PC-9 (cell line): ENCODE results near the gene MNT. TPM values are rescaled to one million over a fixed set of nuclear protein-coding genes. Genes with fewer than 3 reads are reported as not detected.

Source experiments
- BruUV-seq: library from RNA; stranded (reverse); fragments of 400-500 nt; replicated peaks from 2 replicates; lab custom pipeline; 2021; lab: Mats Ljungman, UMichigan
- CTCF ChIA-PET: fragments of 300-600 bp; sonication (Branson Sonifier 250); formaldehyde crosslinking; loops from one replicate; lab custom pipeline; 2022; ENCODE audit warnings: antibody characterized with exemption; lab: Charles Lee
- POLR2A ChIA-PET: fragments of 300-600 bp; sonication (Branson Sonifier 250); formaldehyde crosslinking; loops from one replicate; lab custom pipeline; 2022; ENCODE audit warnings: antibody characterized with exemption; ENCODE audit not compliant: unreplicated experiment; lab: Charles Lee
- DNase-seq, 2 experiments: peaks; one replicate each; pipeline versions ENCODE4 v3.0.0 to v3.0.0-alpha.2; 2015 to 2022; ENCODE audit warnings: mixed read lengths in 1 of 2
- H2AFZ ChIP-seq: fragments of 200-600 bp; sonication (generic); 2 replicates; pipeline ENCODE4 v1.8.1; 2017; ENCODE audit warnings: antibody characterized with exemption
- H3F3A ChIP-seq: fragments of 200-600 bp; sonication (generic); 2 replicates; pipeline ENCODE4 v1.8.1; 2017; ENCODE audit warnings: antibody characterized with exemption, mild to moderate bottlenecking, low read depth; ENCODE audit not compliant: insufficient read depth
- H3K27ac ChIP-seq: fragments of 200-600 bp; sonication (generic); 2 replicates; pipeline ENCODE4 v1.6.1; 2016; ENCODE audit warnings: mixed run types
- H3K27me3 ChIP-seq: fragments of 200-600 bp; sonication (generic); 2 replicates; pipeline ENCODE4 v1.6.1; 2016; ENCODE audit warnings: low read depth, mixed run types; ENCODE audit not compliant: insufficient read depth
- H3K36me3 ChIP-seq: fragments of 200-600 bp; sonication (generic); 2 replicates; pipeline ENCODE4 v1.6.1; 2016; ENCODE audit warnings: low read depth, mixed run types
- H3K4me1 ChIP-seq: fragments of 200-600 bp; sonication (generic); replicated peaks from 2 replicates; pipeline ENCODE4 v1.6.1; 2016; ENCODE audit warnings: mixed run types; ENCODE audit not compliant: insufficient read depth
- H3K4me2 ChIP-seq: fragments of 200-600 bp; sonication (generic); 2 replicates; pipeline ENCODE4 v1.6.1; 2017; ENCODE audit warnings: mixed run types
- H3K4me3 ChIP-seq: fragments of 200-600 bp; sonication (generic); 2 replicates; pipeline ENCODE4 v1.6.1; 2016; ENCODE audit warnings: mixed run types
- H3K79me2 ChIP-seq: fragments of 200-600 bp; sonication (generic); 2 replicates; pipeline ENCODE4 v1.6.1; 2017; ENCODE audit warnings: low read depth, mixed run types
- H3K9me2 ChIP-seq: fragments of 200-600 bp; sonication (generic); 2 replicates; pipeline ENCODE4 v1.8.1; 2017; ENCODE audit warnings: mild to moderate bottlenecking; ENCODE audit not compliant: insufficient read depth
- H3K9me3 ChIP-seq: fragments of 200-600 bp; sonication (generic); 2 replicates; pipeline ENCODE4 v1.8.1; 2016; ENCODE audit warnings: low read depth; ENCODE audit not compliant: insufficient read depth
- H4K20me1 ChIP-seq: fragments of 200-600 bp; sonication (generic); 2 replicates; pipeline ENCODE4 v1.8.1; 2017; ENCODE audit not compliant: insufficient read depth
- EZH2 ChIP-seq: fragments of 200-600 bp; sonication (generic); IDR thresholded peaks from 2 replicates; pipeline ENCODE4 v1.8.0; 2017; ENCODE audit warnings: antibody characterized with exemption, low read depth
- intact Hi-C: fragments of 100-400 bp; cut with micrococcal nuclease; formaldehyde crosslinking; loops from one replicate; pipeline ENCODE4 v1.10.0; 2022; ENCODE audit not compliant: unreplicated experiment
- total RNA-seq: library from RNA; stranded (reverse); gene quantifications from 2 replicates; pipeline ENCODE4 v1.2.3, GENCODE V29; 2021
- TF ChIP-seq, protein P1 (sequence below): fragments of 200-600 bp; sonication (generic); conservative IDR thresholded peaks from 2 replicates; pipeline ENCODE4 v1.6.1; 2017; ENCODE audit warnings: mixed run types, antibody characterized with exemption, mild to moderate bottlenecking, moderate library complexity

The MNT gene
- total RNA-seq, 1 experiment from 2014 or later, result 60.7 TPM

DNA sequence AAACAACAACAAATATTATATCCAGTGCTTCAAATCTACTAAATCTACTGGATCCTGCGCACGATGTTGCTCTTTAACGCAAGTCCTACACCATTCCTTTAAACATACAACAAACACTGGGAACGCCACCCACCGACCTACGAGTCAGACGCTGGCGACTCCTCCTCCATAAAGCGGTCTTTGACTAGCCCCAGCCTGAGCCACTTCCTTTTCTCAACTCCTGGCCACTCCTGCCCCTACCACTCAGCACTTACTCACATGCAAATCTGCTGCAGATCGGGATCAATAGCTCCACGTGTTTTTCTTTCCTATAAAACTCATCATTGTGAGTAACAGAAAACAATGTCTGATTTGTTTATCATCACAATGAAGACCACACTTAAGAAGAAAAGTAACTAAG is 32.8 kb upstream of the MNT start:
- DNase-seq, result no peak
- 0 out of 2 replicates have a peak, but pooled peaks cover 2% of the 10 kb centered on the region for H4K20me1 ChIP-seq
- no peak for TF ChIP-seq EZH2
- TF ChIP-seq, protein P1, sequence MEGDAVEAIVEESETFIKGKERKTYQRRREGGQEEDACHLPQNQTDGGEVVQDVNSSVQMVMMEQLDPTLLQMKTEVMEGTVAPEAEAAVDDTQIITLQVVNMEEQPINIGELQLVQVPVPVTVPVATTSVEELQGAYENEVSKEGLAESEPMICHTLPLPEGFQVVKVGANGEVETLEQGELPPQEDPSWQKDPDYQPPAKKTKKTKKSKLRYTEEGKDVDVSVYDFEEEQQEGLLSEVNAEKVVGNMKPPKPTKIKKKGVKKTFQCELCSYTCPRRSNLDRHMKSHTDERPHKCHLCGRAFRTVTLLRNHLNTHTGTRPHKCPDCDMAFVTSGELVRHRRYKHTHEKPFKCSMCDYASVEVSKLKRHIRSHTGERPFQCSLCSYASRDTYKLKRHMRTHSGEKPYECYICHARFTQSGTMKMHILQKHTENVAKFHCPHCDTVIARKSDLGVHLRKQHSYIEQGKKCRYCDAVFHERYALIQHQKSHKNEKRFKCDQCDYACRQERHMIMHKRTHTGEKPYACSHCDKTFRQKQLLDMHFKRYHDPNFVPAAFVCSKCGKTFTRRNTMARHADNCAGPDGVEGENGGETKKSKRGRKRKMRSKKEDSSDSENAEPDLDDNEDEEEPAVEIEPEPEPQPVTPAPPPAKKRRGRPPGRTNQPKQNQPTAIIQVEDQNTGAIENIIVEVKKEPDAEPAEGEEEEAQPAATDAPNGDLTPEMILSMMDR, result no peak
- H3K79me2 ChIP-seq, result no peaks in the 10 kb centered on the region
- no peak overlapping the region for H3K4me2 ChIP-seq
- H3K27ac ChIP-seq, result no peak overlapping the region
- H3F3A ChIP-seq, result no peaks in the 10 kb centered on the region; the same call in 1 of the 2 replicates
- H2AFZ ChIP-seq, result no peak overlapping the region
- H3K4me1 ChIP-seq, result no peaks in the 10 kb centered on the region
- H3K9me2 ChIP-seq, result no peaks in the 10 kb centered on the region
- H3K27me3 ChIP-seq, result no peaks in the 10 kb centered on the region
- H3K9me3 ChIP-seq, result no peaks in the 10 kb centered on the region
- intact Hi-C loops, result no loop called here
- no peak overlapping the region for H3K4me3 ChIP-seq
- no TSS peak for BruUV-seq
- H3K36me3 ChIP-seq, result peaks cover 10% of the 10 kb centered on the region; the same call in 1 of the 2 replicates
- CTCF ChIA-PET, result no interaction called here
- POLR2A ChIA-PET, result no interaction called here

DNA sequence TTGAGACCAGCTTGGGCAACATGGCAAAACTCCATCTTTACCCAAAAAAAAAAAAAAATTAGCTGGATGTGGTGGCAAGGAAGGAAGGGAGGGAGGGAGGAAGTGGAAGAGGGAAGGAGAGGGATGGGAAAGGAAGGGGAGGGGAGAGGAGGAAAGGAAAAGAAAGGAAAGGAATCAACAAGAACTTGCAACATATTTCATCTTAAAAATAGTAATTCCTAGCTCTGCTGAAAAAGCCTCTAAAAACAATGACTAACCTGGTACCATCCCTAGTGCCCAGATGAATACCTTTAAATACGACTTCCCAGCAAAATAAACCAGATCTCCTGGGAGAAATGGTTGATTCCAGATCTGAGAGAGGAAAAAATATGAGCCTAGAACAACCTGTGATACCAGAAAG is 27.1 kb upstream of the MNT start:
- POLR2A ChIA-PET, result no interaction called here
- H3K79me2 ChIP-seq, result no peaks in the 10 kb centered on the region
- no peak overlapping the region for H2AFZ ChIP-seq
- peaks cover 6% of the 10 kb centered on the region; the same call in 1 of the 2 replicates for H3K36me3 ChIP-seq
- 0 out of 2 replicates have a peak, but pooled peaks cover 2% of the 10 kb centered on the region for H4K20me1 ChIP-seq
- H3K4me2 ChIP-seq, result no peak overlapping the region
- TF ChIP-seq EZH2, result no peak
- TF ChIP-seq, protein P1, result no peak
- peaks cover 7% of the 10 kb centered on the region; the same call in 1 of the 2 replicates for H3F3A ChIP-seq
- no peak for DNase-seq
- CTCF ChIA-PET, result no interaction called here
- intact Hi-C loops, result no loop called here
- H3K27me3 ChIP-seq, result no peaks in the 10 kb centered on the region
- no TSS peak for BruUV-seq
- H3K9me2 ChIP-seq, result no peaks in the 10 kb centered on the region
- H3K27ac ChIP-seq, result no peak overlapping the region
- no peaks in the 10 kb centered on the region for H3K4me1 ChIP-seq
- H3K4me3 ChIP-seq, result no peak overlapping the region
- no peaks in the 10 kb centered on the region for H3K9me3 ChIP-seq

DNA sequence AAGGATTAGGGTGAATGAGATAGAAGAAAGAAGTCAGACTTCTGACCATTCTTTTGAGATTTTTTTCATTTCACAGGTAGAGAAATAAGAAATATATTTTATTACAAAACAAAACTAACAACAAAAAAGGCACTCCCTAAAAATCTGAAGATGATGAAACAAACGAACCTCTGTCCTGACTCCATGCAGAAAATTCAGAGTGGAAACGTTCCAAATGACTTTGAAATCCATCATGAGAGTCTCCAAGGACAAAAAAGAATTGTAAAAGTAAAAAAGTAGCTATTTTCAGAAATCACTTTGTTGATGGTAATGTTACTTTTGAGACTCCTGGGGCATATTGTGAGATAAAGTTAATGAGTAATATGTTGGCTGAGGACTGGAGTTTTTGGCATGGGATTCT is 26.4 kb upstream of the MNT start:
- TF ChIP-seq, protein P1, result no peak
- no peak for TF ChIP-seq EZH2
- Histone ChIP-seq H3F3A (peaks cover 7% of the 10 kb centered on the region; the same call in 1 of the 2 replicates), H3K79me2 (no peaks in the 10 kb centered on the region), H2AFZ (no peak overlapping the region), H4K20me1 (0 out of 2 replicates have a peak, but pooled peaks cover 2% of the 10 kb centered on the region), H3K27me3 (no peaks in the 10 kb centered on the region), H3K36me3 (no peaks in the 10 kb centered on the region), H3K9me3 (no peaks in the 10 kb centered on the region), H3K4me1 (no peaks in the 10 kb centered on the region), H3K4me2 (no peak overlapping the region), H3K4me3 (no peak overlapping the region), H3K9me2 (no peaks in the 10 kb centered on the region), H3K27ac (no peak overlapping the region)
- no peak for DNase-seq
- POLR2A ChIA-PET, result no interaction called here
- no TSS peak for BruUV-seq
- CTCF ChIA-PET, result no interaction called here
- intact Hi-C loops, result no loop called here
